ENCODE results near the gene RTN4RL1. TPM values are rescaled to one million over a fixed set of nuclear protein-coding genes. Genes with fewer than 3 reads are reported as not detected.

RTN4RL1 gene
- total RNA-seq, 4 donors from 2014 or later = 1.4 to 4.9 (median 1.9) TPM; not detected in 1

DNA sequence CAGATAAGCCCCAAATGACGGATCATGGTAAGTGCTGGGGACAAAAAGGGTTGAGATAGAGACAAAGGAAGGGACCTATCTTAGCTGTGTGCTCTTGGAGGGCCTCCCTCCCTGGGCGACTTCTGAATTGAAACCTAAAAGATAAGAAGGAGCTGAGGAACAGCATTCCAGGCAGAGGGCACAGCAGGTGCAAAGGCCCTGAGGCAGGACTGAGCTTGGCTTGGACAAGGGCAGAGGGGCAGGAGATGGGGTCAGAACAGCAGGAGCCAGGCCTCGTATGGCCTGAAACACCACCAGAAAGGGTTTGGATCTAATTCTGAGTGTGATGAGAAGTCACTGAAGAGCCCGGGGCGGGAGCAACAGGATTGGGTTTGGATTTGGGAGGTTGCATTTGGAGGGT is 75.4 kb downstream of the RTN4RL1 start:
- Histone ChIP-seq H3K9me3 (no peaks in the 10 kb centered on the region), H3K27me3 (no peaks in the 10 kb centered on the region), H3K27ac (no peak overlapping the region), H3K4me1 (no peaks in the 10 kb centered on the region), H3K4me3 (no peak overlapping the region), H3K36me3 (no peaks in the 10 kb centered on the region)
- no peak for DNase-seq
- intact Hi-C loops (cut with DNase I; ENCODE audit: low total_unique reads) = no loop called here
- TF ChIP-seq POLR2A (IDR thresholded peaks at IDR 0.05) = no peak
- TF ChIP-seq, protein P1, sequence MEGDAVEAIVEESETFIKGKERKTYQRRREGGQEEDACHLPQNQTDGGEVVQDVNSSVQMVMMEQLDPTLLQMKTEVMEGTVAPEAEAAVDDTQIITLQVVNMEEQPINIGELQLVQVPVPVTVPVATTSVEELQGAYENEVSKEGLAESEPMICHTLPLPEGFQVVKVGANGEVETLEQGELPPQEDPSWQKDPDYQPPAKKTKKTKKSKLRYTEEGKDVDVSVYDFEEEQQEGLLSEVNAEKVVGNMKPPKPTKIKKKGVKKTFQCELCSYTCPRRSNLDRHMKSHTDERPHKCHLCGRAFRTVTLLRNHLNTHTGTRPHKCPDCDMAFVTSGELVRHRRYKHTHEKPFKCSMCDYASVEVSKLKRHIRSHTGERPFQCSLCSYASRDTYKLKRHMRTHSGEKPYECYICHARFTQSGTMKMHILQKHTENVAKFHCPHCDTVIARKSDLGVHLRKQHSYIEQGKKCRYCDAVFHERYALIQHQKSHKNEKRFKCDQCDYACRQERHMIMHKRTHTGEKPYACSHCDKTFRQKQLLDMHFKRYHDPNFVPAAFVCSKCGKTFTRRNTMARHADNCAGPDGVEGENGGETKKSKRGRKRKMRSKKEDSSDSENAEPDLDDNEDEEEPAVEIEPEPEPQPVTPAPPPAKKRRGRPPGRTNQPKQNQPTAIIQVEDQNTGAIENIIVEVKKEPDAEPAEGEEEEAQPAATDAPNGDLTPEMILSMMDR (IDR thresholded peaks at IDR 0.05) = no peak

DNA sequence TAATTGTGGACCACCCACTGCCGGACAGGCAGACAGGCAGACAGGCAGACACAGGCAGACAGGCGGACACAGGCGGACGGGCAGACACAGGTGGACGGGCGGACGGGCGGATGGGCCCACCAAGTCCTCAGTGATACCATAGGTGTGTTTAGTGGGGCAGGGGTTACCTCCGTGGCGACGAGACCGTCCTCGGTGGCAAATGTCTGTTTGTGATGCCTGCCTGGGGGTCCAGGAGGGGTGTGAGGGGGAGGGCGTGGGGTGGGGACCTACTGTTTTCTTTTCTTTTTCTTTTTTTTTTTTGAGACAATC is 76.7 kb downstream of the RTN4RL1 start:
- Histone ChIP-seq H3K27me3 (no peaks in the 10 kb centered on the region), H3K9me3 (no peaks in the 10 kb centered on the region), H3K27ac (no peak overlapping the region), H3K4me1 (no peaks in the 10 kb centered on the region), H3K4me3 (no peak overlapping the region), H3K36me3 (no peaks in the 10 kb centered on the region)
- no peak for DNase-seq
- intact Hi-C loops (cut with DNase I; ENCODE audit: low total_unique reads) = no loop called here
- TF ChIP-seq, protein P1 (IDR thresholded peaks at IDR 0.05) = no peak
- no peak for TF ChIP-seq POLR2A (IDR thresholded peaks at IDR 0.05)

DNA sequence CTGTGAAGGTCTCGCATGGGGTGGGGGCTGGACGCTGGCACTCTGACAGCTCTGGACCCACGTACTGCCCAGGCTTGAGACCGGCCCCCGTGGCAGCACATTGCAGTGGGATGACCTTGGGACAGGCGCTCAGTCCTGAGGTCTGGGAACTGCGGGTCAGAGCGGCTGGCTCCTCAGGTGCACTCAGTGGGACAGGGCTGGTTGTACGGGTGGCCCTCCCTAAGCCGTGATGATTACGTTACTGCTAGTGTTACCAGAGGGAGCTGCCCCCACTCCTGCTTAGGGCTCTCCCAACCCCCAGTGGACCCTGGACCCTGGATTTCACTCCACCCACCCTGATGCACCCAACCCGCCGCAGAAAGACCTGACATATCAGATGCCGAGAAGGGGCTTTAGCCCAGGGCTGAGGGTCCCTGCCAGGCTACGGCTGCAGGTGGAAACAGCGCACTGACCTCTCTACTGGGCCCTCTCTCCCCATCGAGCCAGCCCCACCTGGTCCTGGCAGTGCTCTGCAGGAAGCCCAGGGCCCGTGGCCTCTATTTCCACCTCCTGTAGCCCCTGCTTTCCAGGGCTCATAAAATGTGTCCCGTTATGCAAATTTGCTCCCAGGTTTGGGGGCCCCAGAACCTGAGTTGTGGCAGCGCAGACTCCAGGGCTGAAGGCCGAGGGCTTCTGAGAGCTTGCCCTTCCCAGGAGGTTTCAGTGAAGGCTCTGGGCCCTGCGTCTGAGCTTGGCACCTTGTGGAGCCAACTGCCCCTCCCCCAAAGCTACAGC is 77.2 kb downstream of the RTN4RL1 start:
- DNase-seq = no peak
- no peak for TF ChIP-seq POLR2A (IDR thresholded peaks at IDR 0.05)
- TF ChIP-seq, protein P1 (IDR thresholded peaks at IDR 0.05) = no peak
- H3K27me3 ChIP-seq = no peaks in the 10 kb centered on the region
- intact Hi-C loops (cut with DNase I; ENCODE audit: low total_unique reads) = no loop called here
- H3K4me1 ChIP-seq = no peaks in the 10 kb centered on the region
- no peaks in the 10 kb centered on the region for H3K9me3 ChIP-seq
- H3K36me3 ChIP-seq = no peaks in the 10 kb centered on the region
- no peak overlapping the region for H3K4me3 ChIP-seq
- H3K27ac ChIP-seq = no peak overlapping the region

DNA sequence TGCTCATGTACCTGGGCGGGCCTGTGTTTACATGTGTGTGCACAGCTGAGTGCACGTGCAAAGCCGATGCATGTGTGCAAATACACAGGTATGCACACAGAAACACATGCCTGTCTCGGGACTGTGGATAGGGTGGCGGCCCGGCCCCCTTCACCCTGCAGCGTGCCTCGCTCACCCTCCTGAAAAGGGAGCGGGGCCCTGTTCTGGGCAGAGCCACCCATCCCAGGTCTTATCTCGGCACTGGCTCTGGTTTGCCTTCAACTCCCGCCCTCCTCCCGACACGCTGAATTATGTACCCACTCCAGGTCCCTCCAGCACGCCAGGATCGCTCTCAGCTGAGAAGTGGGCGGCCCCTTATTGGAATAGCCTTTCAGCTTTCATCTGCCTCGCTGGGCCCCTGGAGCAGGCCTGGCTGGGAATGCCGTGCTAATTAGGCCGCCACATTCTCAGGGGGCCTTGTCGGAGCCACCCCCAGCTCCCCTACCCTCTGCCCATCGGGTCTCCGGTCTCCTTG is 77.8 kb downstream of the RTN4RL1 start:
- Histone ChIP-seq H3K27me3 (no peaks in the 10 kb centered on the region), H3K36me3 (no peaks in the 10 kb centered on the region), H3K27ac (no peak overlapping the region), H3K4me1 (no peaks in the 10 kb centered on the region), H3K4me3 (no peak overlapping the region), H3K9me3 (no peaks in the 10 kb centered on the region)
- no peak for TF ChIP-seq POLR2A (IDR thresholded peaks at IDR 0.05)
- TF ChIP-seq, protein P1 (IDR thresholded peaks at IDR 0.05) = no peak
- intact Hi-C loops (cut with DNase I; ENCODE audit: low total_unique reads) = no loop called here
- no peak for DNase-seq

DNA sequence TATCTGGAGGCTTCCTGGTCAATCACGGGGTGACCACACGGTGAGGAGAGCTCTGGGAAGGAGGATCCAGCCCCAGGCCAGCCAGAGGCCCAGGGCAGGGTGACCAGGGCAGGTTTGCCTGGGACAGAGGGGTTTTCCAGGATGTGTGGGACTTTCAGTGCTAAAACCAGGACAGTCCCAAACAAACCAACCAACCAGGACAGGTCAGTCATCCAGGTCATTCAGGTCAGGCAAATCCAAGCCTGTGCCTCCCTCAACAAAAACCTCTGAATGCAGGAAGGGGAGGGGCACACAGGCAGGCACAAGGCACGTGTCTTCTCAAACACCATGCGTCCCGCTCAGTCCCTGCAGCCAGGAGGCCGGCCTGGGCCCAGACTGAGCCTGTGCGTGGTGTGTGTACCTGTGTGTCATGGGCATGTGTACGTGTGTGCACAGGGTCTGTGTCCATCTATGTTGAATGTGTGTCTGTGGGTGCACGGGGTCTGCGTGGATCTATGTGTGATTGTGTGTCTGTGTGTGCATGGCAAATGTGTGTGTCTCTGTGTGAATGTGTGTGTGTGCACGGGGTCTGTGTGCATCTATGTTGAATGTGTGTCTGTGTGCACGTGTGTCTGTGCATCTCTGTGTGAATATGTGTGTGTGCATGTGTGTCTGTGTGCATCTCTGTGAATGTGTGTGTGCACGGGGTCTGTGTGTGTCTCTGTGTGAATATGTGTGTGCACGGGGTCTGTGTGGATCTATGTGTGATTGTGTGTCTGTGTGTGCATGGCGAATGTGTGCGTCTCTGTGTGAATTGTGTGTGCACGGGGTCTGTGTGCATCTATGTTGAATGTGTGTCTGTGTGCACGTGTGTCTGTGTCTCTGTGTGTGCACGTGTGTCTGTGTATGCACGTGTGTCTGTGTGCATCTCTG is 78.9 kb downstream of the RTN4RL1 start:
- no peaks in the 10 kb centered on the region for H3K27me3 ChIP-seq
- no peak for DNase-seq
- intact Hi-C loops (cut with DNase I; ENCODE audit: low total_unique reads) = no loop called here
- H3K27ac ChIP-seq = no peak overlapping the region
- no peaks in the 10 kb centered on the region for H3K36me3 ChIP-seq
- no peaks in the 10 kb centered on the region for H3K4me1 ChIP-seq
- H3K4me3 ChIP-seq = no peak overlapping the region
- no peaks in the 10 kb centered on the region for H3K9me3 ChIP-seq
- TF ChIP-seq, protein P1 (IDR thresholded peaks at IDR 0.05) = no peak
- no peak for TF ChIP-seq POLR2A (IDR thresholded peaks at IDR 0.05)
